Measurements from ENCODE around the gene SNRPD1.
"Not testable (repeated sequence)": the region's sequence is repeated elsewhere in the genome, so short reads cannot be mapped to it uniquely, and the experiment has no call there.

Gene SNRPD1

GRCh38 chr18:21612125-21613039 is at the start of gene SNRPD1:
SNRPD1 (plus strand) TSS chr18:21612314; CDS start chr18:21612430, 116 bp downstream.
- peak; percentile 90 for DNase-seq (ENCODE audit: low read depth)

- DNase-seq (ENCODE audit: low read depth) = no peak
Observed at GRCh38 chr18:21571772-21572171, 40.3 kb upstream of the SNRPD1 start.

GRCh38 chr18:21575656-21576055 is 36.5 kb upstream of the SNRPD1 start:
- no peak for DNase-seq (ENCODE audit: low read depth)

GRCh38 chr18:21584391-21584790 is 27.7 kb upstream of the SNRPD1 start:
- DNase-seq (ENCODE audit: low read depth) = no peak

- not testable (repeated sequence) for DNase-seq (ENCODE audit: low read depth)
Observed at GRCh38 chr18:21592361-21592760, 19.8 kb upstream of the SNRPD1 start.

GRCh38 chr18:21593540-21594257 is 18.4 kb upstream of the SNRPD1 start:
- DNase-seq (ENCODE audit: low read depth) = no peak

GRCh38 chr18:21597620-21598019 is 14.5 kb upstream of the SNRPD1 start:
- no peak for DNase-seq (ENCODE audit: low read depth)

- DNase-seq (ENCODE audit: low read depth) = no peak
Observed at GRCh38 chr18:21598726-21599584, 13.2 kb upstream of the SNRPD1 start.

GRCh38 chr18:21599585-21600525 is 12.3 kb upstream of the SNRPD1 start:
- DNase-seq (ENCODE audit: low read depth) = no peak

GRCh38 chr18:21600526-21601410 is 11.3 kb upstream of the SNRPD1 start, which contains the start of gene ESCO1:
ESCO1 (minus strand) TSS chr18:21600704; CDS start chr18:21574843, 25,861 bp downstream.
- DNase-seq (ENCODE audit: low read depth) = peak; percentile 91

GRCh38 chr18:21602299-21602587 is 9.9 kb upstream of the SNRPD1 start:
- DNase-seq (ENCODE audit: low read depth) = no peak

- no peak for DNase-seq (ENCODE audit: low read depth)
Observed at GRCh38 chr18:21604671-21605070, 7.4 kb upstream of the SNRPD1 start.

- DNase-seq (ENCODE audit: low read depth) = no peak
Observed at GRCh38 chr18:21605213-21605612, 6.9 kb upstream of the SNRPD1 start.

- DNase-seq (ENCODE audit: low read depth) = not testable (repeated sequence)
Observed at GRCh38 chr18:21611401-21612124, 551 bp upstream of the SNRPD1 start.

- not testable (repeated sequence) for DNase-seq (ENCODE audit: low read depth)
Observed at GRCh38 chr18:21621640-21622039, 9.5 kb downstream of the SNRPD1 start.

GRCh38 chr18:21629089-21629832 is 17.1 kb downstream of the SNRPD1 start:
- DNase-seq (ENCODE audit: low read depth) = no peak

- no peak for DNase-seq (ENCODE audit: low read depth)
Observed at GRCh38 chr18:21632393-21632792, 20.3 kb downstream of the SNRPD1 start.

GRCh38 chr18:21634588-21635199 is 22.6 kb downstream of the SNRPD1 start:
- no peak for DNase-seq (ENCODE audit: low read depth)
